Stromal cell of bone marrow (primary cell): ENCODE results near the gene ARSK.

Experiments used
- DNase-seq: peaks from one replicate; pipeline ENCODE4 v3.0.0-alpha.2; 2012; ENCODE audit warnings: low read depth

Gene ARSK, protein sequence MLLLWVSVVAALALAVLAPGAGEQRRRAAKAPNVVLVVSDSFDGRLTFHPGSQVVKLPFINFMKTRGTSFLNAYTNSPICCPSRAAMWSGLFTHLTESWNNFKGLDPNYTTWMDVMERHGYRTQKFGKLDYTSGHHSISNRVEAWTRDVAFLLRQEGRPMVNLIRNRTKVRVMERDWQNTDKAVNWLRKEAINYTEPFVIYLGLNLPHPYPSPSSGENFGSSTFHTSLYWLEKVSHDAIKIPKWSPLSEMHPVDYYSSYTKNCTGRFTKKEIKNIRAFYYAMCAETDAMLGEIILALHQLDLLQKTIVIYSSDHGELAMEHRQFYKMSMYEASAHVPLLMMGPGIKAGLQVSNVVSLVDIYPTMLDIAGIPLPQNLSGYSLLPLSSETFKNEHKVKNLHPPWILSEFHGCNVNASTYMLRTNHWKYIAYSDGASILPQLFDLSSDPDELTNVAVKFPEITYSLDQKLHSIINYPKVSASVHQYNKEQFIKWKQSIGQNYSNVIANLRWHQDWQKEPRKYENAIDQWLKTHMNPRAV

DNA sequence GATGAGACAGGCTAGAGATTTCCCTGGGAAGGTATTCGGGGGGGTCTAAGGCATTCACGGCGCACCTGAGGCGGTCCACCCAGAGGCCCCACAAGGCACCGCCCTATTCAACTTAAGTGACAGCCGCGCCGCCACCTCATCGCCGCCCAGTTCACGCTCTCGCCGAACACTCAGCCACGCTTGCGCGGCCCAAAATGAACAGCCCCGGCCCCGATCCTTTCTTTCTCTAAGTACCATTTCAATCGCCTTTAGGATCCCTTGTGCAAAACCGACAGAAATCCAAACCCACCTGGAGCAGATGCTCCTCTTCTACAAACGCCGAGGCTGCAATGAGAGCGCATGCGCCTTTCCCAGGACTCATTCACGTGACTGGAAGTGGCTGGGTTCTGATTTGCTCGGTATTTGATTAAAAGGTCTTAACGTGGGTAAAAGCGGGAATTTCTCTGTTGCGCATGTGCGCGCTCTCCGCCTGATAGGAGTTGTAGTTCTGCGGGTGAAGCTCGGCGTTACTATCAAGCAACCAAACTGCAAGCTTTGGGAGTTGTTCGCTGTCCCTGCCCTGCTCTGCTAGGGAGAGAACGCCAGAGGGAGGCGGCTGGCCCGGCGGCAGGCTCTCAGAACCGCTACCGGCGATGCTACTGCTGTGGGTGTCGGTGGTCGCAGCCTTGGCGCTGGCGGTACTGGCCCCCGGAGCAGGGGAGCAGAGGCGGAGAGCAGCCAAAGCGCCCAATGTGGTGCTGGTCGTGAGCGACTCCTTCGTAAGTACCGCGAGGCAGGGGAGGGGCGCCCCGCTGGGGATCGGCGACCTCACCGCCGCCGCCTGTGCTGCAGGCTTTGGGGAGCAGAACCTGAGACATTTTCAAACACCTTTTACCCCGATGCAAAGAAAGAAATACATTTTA, at the start of gene ARSK, which contains the start of gene SKIC3:
TSS of gene ARSK (plus strand) at position 455 of the 902 bp plus-strand sequence. CDS start at position 633, 178 bp downstream.
TSS of gene SKIC3 (minus strand) at position 331 of the 902 bp plus-strand sequence. CDS start 7,827 bp downstream, outside the sequence.
- peak; percentile 99 for DNase-seq

DNA sequence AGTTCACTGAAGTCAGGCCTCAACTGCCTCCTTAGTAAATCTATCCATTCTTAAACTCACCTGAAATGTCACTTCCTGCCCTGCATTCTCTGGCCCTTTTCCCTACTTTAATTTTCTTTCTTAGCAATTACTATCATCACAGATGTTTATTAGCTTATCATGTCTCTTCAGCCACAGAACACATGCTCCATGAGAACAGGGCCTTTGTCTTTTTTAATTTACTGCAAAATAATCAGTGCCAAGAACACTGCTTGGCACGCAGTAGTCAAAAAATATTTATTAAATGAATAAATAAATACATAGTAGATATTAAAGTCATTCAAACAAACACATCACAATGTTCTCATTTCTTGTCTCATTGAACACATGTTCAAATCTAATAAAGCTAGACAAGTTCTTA, 46.4 kb upstream of the ARSK start:
- DNase-seq = no peak

DNA sequence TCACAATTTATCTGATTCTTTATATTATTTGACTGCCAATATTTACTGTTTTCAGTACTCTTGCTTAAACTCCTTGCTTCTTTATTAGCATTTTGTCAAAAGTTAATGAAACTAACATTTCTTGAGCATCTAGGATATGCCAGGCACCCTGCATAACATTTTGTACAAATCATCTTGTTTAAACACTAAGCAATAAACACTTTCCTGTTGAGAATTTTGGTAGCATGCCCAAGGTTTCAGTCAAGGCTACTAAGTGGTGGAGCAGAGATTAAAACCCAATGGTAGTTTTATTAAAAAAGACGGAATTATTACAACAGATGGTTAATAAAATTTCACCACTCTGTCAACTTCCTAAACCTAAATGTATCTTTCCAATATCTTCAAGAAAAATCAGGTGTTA, 43.3 kb upstream of the ARSK start:
- DNase-seq = no peak

DNA sequence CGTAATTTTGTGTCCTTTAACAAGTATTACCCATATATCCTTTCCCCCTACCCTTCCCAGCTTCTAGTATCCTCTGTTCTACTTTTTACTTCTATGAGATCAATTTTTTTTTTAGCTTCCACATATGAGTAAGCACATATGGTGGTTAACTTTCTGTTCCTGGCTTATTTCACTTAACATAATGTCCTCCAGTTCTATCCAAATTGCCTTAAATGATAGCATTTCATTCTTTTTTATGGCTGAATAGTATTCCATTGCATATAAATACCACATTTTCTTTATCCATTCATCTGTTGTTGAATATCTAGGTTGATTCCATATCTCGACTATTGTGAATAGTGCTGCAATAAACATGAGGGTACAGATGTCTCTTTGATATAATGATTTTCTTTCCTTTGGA, 36.5 kb upstream of the ARSK start:
- DNase-seq = no peak

DNA sequence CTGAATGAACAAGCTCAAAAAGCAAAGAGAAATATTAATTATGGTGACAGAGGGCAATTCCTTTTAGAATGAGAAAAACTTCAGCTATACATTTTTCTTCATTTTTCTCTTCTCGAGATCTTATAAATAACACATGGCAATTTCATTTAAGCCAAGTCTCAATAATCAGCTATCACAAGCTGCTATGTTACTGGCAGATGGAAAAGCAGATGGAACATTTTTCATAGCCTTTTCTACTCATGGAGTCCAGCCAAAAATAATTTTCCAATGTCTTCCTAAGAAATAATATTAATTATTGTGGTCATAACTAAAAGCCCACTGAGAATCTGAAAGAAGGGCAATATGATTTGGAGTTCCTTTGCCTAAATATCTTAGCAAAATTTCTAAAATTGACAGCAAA, 35.8 kb upstream of the ARSK start:
- no peak for DNase-seq

DNA sequence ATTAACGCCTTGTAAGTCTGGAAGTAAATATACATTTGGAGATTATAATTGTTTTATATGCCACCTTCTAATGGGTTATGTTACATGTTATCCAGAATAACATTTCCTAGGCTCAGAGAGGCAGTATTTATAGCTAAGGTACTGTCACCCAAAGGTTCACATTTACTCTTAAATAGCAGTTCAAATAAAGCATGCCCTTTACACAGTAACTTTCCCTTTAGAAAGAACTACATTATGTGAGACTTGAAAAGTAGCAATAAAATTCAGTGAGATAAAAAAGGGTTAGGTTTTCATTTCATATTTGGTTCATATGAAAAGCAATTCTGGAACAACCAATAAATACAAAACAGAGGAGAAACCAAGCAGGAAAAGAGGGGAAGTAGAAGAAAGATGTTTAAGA, 35.2 kb upstream of the ARSK start:
- DNase-seq = no peak

DNA sequence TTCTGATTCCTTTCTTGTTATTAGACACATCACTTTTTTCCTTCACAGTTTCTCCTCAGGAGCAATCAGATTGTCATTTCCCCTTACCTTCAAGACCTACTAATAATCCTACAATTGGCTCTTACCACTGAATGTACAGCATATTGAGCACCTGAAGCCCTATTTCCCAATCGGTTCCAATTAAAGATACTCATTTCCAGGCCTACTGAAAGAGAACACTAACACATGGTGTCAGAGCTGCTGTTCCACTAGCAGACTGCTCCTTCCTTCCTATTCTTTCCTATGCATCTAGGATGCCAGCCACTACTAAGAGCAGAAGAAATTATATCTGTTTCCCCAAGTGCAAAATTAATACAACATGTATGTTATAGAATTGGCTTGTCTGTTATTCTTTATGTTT, 34.7 kb upstream of the ARSK start:
- no peak for DNase-seq

DNA sequence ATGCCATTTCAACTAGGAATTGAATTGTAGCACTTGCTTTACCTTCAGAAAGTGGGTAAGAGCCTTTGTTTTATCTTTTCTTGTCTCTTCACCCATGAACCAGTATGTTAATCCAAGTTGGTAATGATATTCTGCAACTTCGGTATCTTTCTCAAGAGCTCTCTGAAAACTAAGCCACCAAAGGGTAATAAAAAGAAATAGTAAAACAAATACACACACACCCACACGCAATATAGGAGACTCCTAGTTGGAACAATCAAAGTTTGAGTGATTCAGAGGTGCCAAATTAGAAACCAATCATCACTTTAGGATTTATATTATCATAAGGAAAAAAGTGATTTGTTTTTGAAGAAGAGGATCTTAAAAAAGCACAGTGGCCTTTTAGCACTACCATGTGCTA, 30.5 kb upstream of the ARSK start:
- DNase-seq = no peak

DNA sequence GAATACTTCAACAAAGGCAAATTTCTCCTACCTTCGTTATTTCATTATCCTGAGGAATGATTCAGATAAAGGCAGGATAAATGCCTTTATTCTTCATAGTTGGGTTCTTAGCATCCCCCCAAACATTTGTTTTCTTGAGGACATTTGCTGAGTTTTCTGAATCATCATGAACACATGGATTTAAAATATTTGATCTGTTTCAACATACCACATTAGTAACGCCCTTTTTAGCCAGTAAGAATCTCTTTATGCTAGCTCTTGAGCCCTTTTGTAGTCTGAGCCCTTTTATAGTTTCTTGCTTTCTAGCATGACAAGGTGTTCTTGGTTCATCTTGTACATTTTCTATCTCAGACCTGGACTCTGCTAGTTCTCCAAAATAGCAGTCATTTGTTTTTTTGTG, 28.0 kb upstream of the ARSK start:
- no peak for DNase-seq

DNA sequence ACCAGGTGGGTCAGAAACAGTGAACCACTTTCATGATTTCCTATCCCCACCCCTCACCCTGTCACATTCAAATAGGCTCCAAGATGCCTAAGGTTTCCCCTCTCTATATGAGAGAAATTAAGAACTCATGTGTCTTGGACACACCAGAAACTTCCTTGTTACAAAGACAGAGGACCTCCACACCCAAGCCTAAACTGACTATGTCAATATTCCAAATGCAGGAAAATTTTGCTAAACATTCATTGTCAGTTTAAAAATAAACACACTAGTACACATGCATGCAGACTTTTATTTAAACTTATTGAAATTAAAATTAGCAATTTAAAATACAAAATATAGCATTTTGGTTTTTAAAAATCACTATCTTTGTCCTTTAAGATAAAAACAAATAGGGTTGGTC, 26.3 kb upstream of the ARSK start:
- no peak for DNase-seq

DNA sequence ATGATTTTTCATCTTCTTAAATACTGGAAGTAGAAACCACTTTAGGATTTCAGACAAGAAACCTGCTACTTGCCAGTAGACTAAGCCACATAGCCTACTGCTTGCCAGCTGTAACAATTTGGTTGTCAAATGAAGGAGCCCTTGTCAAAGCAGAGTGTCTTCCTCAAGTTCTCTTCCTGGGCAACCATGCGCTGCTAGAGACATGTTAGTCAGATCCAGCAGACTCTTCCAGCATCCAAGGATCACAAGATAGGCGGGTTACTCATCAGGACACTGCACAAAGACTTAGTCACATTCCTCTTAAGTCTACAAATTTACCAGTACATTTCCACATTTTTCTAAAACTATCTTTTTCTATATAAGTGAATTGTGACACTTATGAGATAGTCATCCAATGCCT, 24.5 kb upstream of the ARSK start:
- peak; percentile 90 for DNase-seq

DNA sequence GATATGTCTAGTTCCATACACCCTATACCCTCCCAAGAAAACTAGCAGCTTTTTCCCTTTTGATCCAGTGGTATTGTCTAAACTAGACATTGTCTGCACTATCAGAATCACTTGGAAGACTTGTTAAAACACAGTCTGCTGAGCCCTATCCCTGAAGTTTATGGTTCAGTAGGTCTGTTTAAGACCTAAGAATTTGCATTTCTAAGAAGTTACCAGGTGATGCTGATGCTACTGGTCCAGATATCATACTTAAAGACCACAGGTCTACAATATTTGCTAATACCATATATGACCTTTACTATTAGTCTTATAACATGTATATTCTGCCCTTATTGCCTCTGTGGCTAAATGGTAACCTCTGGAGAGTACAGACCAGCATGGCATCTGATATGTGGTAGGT, 23.4 kb upstream of the ARSK start:
- no peak for DNase-seq

DNA sequence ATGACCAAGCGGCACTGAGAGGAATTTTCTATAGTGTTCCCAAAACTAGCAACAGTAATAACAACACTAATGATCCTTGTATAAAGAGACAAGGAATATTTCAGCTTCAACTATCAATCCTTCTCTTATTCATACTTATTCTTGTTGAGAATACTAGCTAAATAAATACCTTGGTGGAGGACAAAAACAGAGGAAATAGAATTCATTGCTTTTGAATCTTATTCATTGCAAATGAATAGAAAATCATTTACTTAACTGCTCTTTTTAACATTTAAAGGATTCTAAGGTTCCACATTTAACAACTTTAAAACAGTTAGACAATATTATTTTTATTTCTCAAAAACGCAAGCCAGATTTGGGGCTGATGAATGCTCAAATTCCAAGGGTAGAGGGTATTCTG, 22.5 kb upstream of the ARSK start:
- DNase-seq = no peak

DNA sequence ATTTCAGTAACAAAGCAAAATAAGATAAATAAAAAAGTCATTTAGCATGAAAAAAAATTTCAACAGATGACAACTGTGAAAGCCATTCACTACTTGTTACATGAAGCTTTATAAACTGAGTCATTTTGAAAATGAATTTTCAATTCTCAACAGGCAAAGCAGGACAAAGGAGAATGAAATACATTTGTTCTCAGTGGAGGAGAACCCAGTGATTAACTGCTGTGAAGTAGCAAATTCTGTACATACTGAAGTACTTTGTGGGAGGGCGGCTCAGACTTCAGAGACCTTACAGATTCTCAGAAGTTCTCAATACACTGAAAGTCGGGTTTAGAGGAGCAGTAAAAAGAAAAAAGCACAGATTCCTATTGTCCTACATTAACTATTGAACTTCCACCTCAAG, 21.8 kb upstream of the ARSK start:
- DNase-seq = no peak

DNA sequence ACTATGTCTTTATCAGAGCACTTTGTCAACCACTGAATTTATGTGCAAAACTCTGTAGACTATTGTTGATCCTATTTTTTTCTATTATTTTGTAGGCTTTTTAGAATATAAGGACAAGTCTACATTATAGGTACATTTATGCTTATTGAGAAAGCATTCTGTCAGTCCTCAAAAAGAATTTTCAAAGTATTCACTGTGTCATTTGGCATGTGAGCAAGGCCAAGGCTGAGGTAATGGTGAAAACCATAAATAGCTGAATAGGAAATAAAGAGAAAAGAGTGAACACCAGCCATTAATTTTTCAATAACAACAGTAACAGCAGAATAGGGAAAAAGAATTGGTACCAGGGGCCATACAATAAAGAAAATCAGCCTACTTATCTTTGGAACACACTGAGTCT, 21.1 kb upstream of the ARSK start:
- no peak for DNase-seq

DNA sequence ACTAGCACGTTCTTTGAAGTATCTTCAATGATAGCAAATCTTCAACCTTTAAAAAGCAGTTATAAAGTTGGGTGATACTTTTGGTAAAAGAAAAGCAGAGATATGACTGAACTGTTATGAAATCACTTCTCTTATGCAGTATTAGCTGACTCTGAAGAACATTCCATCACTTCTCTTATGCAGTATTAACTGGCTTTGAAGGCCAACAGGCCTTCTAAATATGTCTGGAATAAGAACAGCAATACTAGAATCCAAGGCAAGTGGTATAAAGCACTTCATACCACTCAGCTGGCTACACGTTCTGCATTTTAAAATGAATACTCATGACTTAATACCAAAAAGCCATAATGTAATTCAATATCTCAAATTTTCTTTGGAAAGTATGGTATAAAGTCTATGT, 17.4 kb upstream of the ARSK start:
- DNase-seq = no peak

DNA sequence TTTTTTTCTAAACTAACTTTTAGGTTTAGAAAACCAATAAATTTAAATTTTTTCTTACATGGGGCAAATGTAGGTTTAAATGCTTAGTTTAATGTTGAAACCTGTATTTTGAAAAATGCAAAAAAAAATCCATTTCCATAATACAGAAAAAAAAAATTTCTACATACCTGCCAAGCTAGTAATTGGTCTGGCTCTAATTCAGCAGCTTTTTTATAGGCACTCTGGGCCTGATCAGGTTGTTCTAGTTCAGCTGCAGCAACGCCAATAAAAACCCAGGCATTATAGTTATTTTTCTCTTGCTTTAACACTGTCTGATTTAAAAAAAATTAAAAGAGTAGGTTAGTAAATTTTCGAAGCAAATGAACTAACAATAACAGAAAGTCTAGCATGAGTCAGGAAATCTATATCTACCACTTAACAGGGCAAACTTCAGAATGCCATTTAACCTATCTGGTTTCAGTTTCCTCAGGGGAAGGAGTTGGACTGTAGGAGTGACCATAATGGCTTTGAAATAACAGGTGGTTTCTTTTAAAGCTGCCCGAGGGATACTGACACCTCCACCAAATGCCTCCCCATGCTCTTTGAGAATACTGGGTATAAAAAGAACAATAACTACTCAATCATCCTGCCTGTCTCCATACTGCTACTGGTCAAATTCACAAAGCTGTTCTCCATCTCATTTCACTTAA, 11.7 kb upstream of the ARSK start:
- no peak for DNase-seq

DNA sequence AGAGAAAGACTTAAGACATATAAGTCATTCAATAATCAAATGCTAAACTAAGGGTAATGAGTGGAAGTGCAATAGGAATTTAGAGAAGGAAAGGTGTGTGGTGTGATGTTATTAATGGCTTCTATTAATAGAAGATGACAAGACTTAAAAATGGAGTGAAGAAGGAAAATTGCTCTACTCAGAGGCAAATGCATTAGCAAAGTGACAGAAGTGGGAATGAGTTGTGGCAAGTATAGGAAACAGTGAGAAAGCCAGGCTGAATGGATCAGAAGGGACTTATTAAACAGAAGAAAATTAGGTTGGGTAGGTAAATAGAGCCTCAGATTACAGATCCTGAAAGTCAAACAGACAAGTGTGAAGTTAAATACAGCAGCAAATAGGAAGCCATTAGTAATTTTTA, 5.9 kb upstream of the ARSK start:
- no peak for DNase-seq

DNA sequence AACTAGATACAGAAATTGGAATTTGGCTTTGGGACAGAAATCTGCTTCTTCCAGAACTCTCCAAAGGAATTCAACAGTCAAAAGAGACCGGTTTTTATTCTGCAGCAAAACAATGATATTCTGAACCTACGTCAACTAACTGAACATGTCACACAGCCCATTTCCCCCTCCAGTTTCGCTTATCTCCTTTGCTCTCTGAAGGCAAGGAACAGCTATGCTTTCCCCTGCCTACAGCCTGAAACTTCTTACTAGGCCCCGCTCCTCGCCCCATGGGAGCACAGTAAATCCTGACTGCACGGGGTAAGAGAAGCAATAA, 612 bp upstream of the ARSK start:
- DNase-seq = no peak

DNA sequence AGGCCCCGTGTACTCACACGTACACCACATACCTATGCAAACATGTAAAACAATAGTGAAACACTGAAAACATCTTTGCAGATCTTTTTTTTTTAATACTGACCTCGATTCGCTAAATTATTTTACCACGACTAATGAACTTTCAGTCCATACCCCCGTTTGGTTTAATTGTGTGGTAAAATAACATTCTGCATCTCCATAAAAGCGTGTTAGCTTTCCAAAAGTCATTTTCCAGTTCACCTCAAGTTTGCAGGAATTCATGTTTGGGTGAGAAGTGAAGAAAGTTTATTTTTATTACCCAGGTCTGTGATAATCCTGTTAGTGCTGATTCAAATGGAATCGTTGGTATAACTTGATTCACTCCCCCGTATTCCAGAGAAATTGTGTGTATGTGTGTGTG, 652 bp downstream of the ARSK start:
- DNase-seq = no peak

DNA sequence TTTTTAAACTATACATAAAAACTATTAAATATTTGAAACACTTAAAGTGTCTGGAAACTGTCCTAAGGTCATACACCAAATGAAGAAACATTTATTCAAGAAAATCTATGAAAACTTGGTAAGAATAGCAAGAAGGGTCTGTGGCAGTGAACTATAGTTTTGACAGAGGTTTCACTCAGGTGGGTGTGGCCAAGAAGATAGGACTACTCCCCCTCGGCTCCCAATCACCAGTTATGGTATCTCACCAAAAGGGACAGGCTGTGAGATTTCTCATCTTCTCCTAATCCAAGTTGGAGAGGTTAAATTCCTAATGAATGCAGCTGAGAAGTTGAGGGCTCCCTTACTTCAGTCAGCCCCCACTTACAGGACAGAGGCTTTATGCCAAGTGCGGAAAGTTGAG, 2.9 kb downstream of the ARSK start:
- DNase-seq = no peak

DNA sequence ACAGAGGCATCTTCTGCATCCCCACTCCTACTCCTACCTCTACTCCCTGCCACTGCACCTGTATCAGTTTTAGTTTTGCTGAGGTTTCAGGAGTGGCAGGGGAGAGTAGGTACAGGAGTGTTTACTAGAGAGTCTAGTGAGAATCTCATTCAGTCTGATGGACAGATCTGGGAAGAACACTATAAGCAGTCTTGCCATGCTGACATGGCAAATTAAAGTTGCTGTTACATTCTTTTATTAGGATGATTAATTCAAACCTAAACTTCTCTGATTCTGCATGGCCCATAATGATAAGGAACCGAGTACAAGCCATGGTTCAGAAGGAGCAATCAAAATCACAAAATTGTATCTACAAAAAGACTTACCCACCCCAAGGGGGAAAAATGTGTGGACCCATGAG, 7.4 kb downstream of the ARSK start:
- no peak for DNase-seq

DNA sequence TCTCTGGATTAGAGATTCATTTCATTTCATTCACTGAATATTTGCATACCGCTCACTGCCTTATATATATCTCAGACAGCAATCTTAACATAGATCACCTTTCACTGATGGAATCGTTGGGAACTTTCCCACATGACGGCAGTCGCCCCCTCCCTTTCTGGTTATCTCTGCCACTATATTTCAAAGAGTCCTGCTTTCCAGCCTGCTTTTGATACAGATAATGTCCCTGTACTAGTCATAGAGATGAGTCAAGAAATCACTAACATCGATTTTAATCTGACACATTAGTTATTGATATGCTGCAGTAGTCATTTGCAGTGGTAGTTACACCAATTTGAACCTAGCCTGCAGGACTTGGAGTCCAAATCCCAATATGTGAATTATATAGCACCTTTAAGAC, 8.5 kb downstream of the ARSK start:
- no peak for DNase-seq
